HCEC 1CT (cell line): Measurements from ENCODE around the gene EVX2.

ENCODE experiments used
- DNase-seq: peaks from one replicate; pipeline ENCODE4 v3.0.0-alpha.2; 2017

EVX2 gene

GRCh38 chr2:176039375-176039774, 44.4 kb downstream of the EVX2 start:
- no peak for DNase-seq

GRCh38 chr2:176038694-176039093, 45.1 kb downstream of the EVX2 start:
- DNase-seq: no peak

- DNase-seq: no peak
These were observed 48.6 kb downstream of the EVX2 start for GRCh38 chr2:176035013-176035691.

DNA sequence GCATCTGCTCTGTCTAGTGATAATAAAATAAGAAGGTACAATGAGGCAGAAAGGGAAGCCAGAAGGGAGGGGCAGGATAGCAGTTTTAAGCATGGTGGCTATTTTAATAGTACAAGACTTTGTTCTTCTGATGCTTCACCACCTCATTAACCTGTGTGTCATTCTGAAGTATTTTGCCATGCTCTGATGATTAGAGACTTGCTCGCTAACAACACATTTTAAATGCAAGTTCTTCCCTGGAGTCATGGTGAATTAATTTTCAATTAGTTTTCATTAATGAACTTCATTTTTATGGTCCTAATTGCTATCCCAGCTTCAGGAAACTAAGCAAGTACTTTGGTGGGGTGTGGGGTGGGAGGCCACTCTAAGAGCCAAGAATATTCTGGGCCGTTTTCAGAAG, 56.0 kb downstream of the EVX2 start:
- DNase-seq: no peak
